IMR-90 (cell line): ENCODE measurements around the gene EML6. TPM values are rescaled to one million over a fixed set of nuclear protein-coding genes. Genes with fewer than 3 reads are reported as not detected.

Experiments
- ATAC-seq: fragments of 200-7000 bp; cut with Tn5 transposase; 2 replicates; pipeline ENCODE4 v1.9.1; 2020; ENCODE audit warnings: low read depth, mild to moderate bottlenecking, moderate library complexity
- BruUV-seq: library from RNA; stranded (reverse); fragments of 400-500 nt; replicated peaks from 2 replicates; lab custom pipeline; 2021; lab: Mats Ljungman, UMichigan
- CTCF ChIA-PET: fragments of 300-600 bp; formaldehyde crosslinking; extraction: SDS; loops from one replicate; lab custom pipeline; 2021; ENCODE audit warnings: antibody characterized with exemption; lab: Yijun Ruan, JAX
- POLR2A ChIA-PET: fragments of 300-600 bp; sonication (Branson Sonifier 250); formaldehyde crosslinking; loops from one replicate; lab custom pipeline; 2022; ENCODE audit warnings: antibody characterized with exemption; ENCODE audit not compliant: unreplicated experiment; lab: Charles Lee
- DNase-seq: peaks from one replicate; pipeline ENCODE4 v3.0.0; 2013
- H2AFZ ChIP-seq: replicated peaks from 2 replicates; pipeline ENCODE3; 2013; ENCODE audit warnings: low read length, mild to moderate bottlenecking; ENCODE audit not compliant: poor library complexity
- H2AK5ac ChIP-seq: 2 replicates; pipeline ENCODE4 v1.6.1; 2013; ENCODE audit warnings: low read depth, low read length, inconsistent platforms
- H2AK9ac ChIP-seq: replicated peaks from 2 replicates; pipeline ENCODE3; 2013; ENCODE audit warnings: mild to moderate bottlenecking, low read depth, low read length, moderate library complexity; ENCODE audit not compliant: poor library complexity
- H2BK120ac ChIP-seq: 2 replicates; pipeline ENCODE4 v1.6.1; 2013; ENCODE audit warnings: low read depth, low read length, inconsistent platforms
- H2BK15ac ChIP-seq: 3 replicates; pipeline ENCODE4 v1.6.1; 2013; ENCODE audit warnings: low read depth, low read length, inconsistent platforms
- H2BK20ac ChIP-seq: 2 replicates; pipeline ENCODE4 v1.6.1; 2013; ENCODE audit warnings: low read depth, mild to moderate bottlenecking, inconsistent platforms, low read length, moderate library complexity
- H2BK5ac ChIP-seq: 2 replicates; pipeline ENCODE4 v1.6.1; 2013; ENCODE audit warnings: mild to moderate bottlenecking, low read depth, low read length, inconsistent platforms; ENCODE audit not compliant: poor library complexity, severe bottlenecking
- H3K14ac ChIP-seq: replicated peaks from 2 replicates; pipeline ENCODE4 v1.6.1; 2013; ENCODE audit warnings: low read depth, low read length, inconsistent platforms
- H3K18ac ChIP-seq: 2 replicates; pipeline ENCODE4 v1.6.1; 2013; ENCODE audit warnings: low read depth, low read length, control low read depth
- H3K23ac ChIP-seq: 2 replicates; pipeline ENCODE4 v1.6.1; 2013; ENCODE audit warnings: low read depth, low read length, inconsistent platforms
- H3K27ac ChIP-seq: 2 replicates; pipeline ENCODE4 v1.5.1; 2013; ENCODE audit warnings: mild to moderate bottlenecking, control low read depth, low read length; ENCODE audit not compliant: insufficient read depth
- H3K27me3 ChIP-seq: 2 replicates; pipeline ENCODE4 v1.6.1; 2013; ENCODE audit warnings: low read length; ENCODE audit not compliant: control insufficient read depth, insufficient read depth
- H3K36me3 ChIP-seq: 2 replicates; pipeline ENCODE4 v1.6.1; 2013; ENCODE audit warnings: low read length, mixed read lengths; ENCODE audit not compliant: control insufficient read depth, insufficient read depth
- H3K4ac ChIP-seq: 2 replicates; pipeline ENCODE4 v1.6.1; 2013; ENCODE audit warnings: low read depth, low read length, inconsistent platforms
- H3K4me1 ChIP-seq: 2 replicates; pipeline ENCODE4 v1.6.1; 2013; ENCODE audit warnings: low read length, mixed read lengths; ENCODE audit not compliant: control insufficient read depth, insufficient read depth
- H3K4me2 ChIP-seq: 2 replicates; pipeline ENCODE4 v1.6.1; 2013; ENCODE audit warnings: low read depth, mild to moderate bottlenecking, control low read depth, low read length, moderate library complexity
- H3K4me3 ChIP-seq: 2 replicates; pipeline ENCODE4 v1.5.1; 2013; ENCODE audit warnings: low read depth, mild to moderate bottlenecking, control low read depth, low read length, moderate library complexity; ENCODE audit not compliant: insufficient read depth
- H3K56ac ChIP-seq: 2 replicates; pipeline ENCODE4 v1.6.1; 2013; ENCODE audit warnings: low read length, inconsistent platforms; ENCODE audit not compliant: insufficient read depth; ENCODE audit errors: extremely low read depth
- H3K79me1 ChIP-seq, 2 experiments: 2 replicates each; pipeline ENCODE4 v1.6.1; 2013; ENCODE audit warnings: low read length in 2 of 2, inconsistent platforms in 1 of 2, low read depth in 1 of 2
- H3K9ac ChIP-seq: 2 replicates; pipeline ENCODE4 v1.6.1; 2013; ENCODE audit warnings: low read depth, low read length, control low read depth
- H3K9me1 ChIP-seq: 2 replicates; pipeline ENCODE4 v1.6.1; 2013; ENCODE audit warnings: low read length, inconsistent platforms; ENCODE audit not compliant: insufficient read depth
- H3K9me3 ChIP-seq: 2 replicates; pipeline ENCODE4 v1.6.1; 2013; ENCODE audit warnings: low read length; ENCODE audit not compliant: control insufficient read depth, insufficient read depth
- H4K20me1 ChIP-seq: 2 replicates; pipeline ENCODE4 v1.6.1; 2013; ENCODE audit warnings: low read length, inconsistent platforms; ENCODE audit not compliant: insufficient read depth
- H4K5ac ChIP-seq: 2 replicates; pipeline ENCODE4 v1.6.1; 2013; ENCODE audit warnings: mild to moderate bottlenecking, low read depth, low read length, control low read depth
- H4K8ac ChIP-seq, 2 experiments: 2 replicates each; pipeline ENCODE4 v1.6.1; 2013; ENCODE audit warnings: low read depth in 2 of 2, low read length in 2 of 2, control low read depth in 1 of 2, inconsistent platforms in 1 of 2
- H4K91ac ChIP-seq: 2 replicates; pipeline ENCODE4 v1.6.1; 2013; ENCODE audit warnings: low read depth, low read length, inconsistent platforms; ENCODE audit not compliant: insufficient read depth
- CEBPB ChIP-seq: IDR thresholded peaks from 2 replicates; pipeline ENCODE4 v1.6.1; 2012; ENCODE audit warnings: low read depth, low read length, improper control_type of control experiment
- FOS ChIP-seq: fragments of 150-350 bp; IDR thresholded peaks from 2 replicates; pipeline ENCODE4 v1.6.1; 2016; ENCODE audit warnings: low read depth, low read length
- NFE2L2 ChIP-seq: fragments of 150-350 bp; IDR thresholded peaks from 2 replicates; pipeline ENCODE4 v1.6.1; 2016; ENCODE audit warnings: low read depth, mild to moderate bottlenecking, low read length
- POLR2A ChIP-seq: IDR thresholded peaks from 2 replicates; pipeline ENCODE4 v1.6.1; 2012; ENCODE audit warnings: mild to moderate bottlenecking, low read depth, low read length
- SMC3 ChIP-seq: fragments of 150-350 bp; IDR thresholded peaks from 2 replicates; pipeline ENCODE4 v1.6.1; 2016; ENCODE audit warnings: low read depth, mild to moderate bottlenecking, antibody characterized with exemption, low read length, moderate library complexity
- USF2 ChIP-seq: fragments of 150-350 bp; IDR thresholded peaks from 2 replicates; pipeline ENCODE4 v1.6.1; 2017; ENCODE audit warnings: mild to moderate bottlenecking, antibody characterized with exemption, low read length, low read depth
- WGBS, 2 experiments: methylation state at CpG; one replicate each; pipeline versions ENCODE4 v1.1.5 to v1.1.7; 2013; ENCODE audit warnings: missing lambda C conversion rate in 2 of 2; ENCODE audit not compliant: insufficient read length in 1 of 2; ENCODE audit errors: extremely low coverage in 2 of 2; 5-methylcytosine and 5-hydroxymethylcytosine counted together
- dilution Hi-C: fragments of 300-500 bp; cut with HindIII; formaldehyde crosslinking; loops from one replicate; pipeline ENCODE4 v1.14.3; 2018; ENCODE audit warnings: low sequenced_read_pairs; ENCODE audit not compliant: unreplicated experiment
- in situ Hi-C: fragments of 300-500 bp; cut with MboI; formaldehyde crosslinking; loops from 3 replicates; pipeline ENCODE4 v1.14.3; 2019; ENCODE audit warnings: low sequenced_read_pairs, inconsistent platforms, mixed read lengths
- intact Hi-C: fragments of 100-400 bp; cut with micrococcal nuclease; formaldehyde crosslinking; loops from 2 replicates; pipeline ENCODE4 v1.10.0; 2022
- polyA plus RNA-seq, 3 experiments: library from polyadenylated mRNA; depleted of rRNA; stranded (reverse); fragments of >200 nt; gene quantifications; 2 replicates each; pipeline ENCODE4 v1.2.3, GENCODE V29; 2012; ENCODE audit warnings: low replicate concordance in 1 of 3
- total RNA-seq: library from RNA; depleted of rRNA; stranded (reverse); fragments of >200 nt; gene quantifications from 2 replicates; pipeline ENCODE4 v1.2.3, GENCODE V29; 2012

EML6 gene
- total and polyA plus RNA-seq, 2 of the 4 experiments (the other 2 are of a cell fraction): 0.18 to 0.19 TPM

GRCh38 chr2:54740333-54740732 is 16.9 kb downstream of the EML6 start:
- H2BK5ac ChIP-seq: no peak overlapping the region
- H3K4ac ChIP-seq: no peak overlapping the region

More at GRCh38 chr2:54740333-54740732, 16.9 kb downstream of the EML6 start:
- no peak for ATAC-seq
- H3K9me1 ChIP-seq: no peaks in the 10 kb centered on the region
- dilution Hi-C loops: no loop called here
- no peak overlapping the region for H2BK20ac ChIP-seq
- TF ChIP-seq FOS: no peak
- no peak for TF ChIP-seq CEBPB
- TF ChIP-seq POLR2A: no peak
- no peak for TF ChIP-seq NFE2L2
- no peak for TF ChIP-seq SMC3
- no peak for TF ChIP-seq USF2
- no peak overlapping the region for H3K23ac ChIP-seq
- H2AK9ac ChIP-seq: no peak overlapping the region
- H2AK5ac ChIP-seq: no peak overlapping the region
- H2BK15ac ChIP-seq: no peak overlapping the region
- DNase-seq: no peak
- H3K79me1 ChIP-seq: no peaks in the 10 kb centered on the region
- intact Hi-C loops: no loop called here
- no peak overlapping the region for H4K8ac ChIP-seq
- H3K27ac ChIP-seq: no peak overlapping the region
- no peak overlapping the region for H3K9ac ChIP-seq
- in situ Hi-C loops: loop anchor here (10.0 kb wide), 1 partner anchor 444 kb away; no protein-coding TSS in a partner anchor
- no peak overlapping the region for H3K18ac ChIP-seq
- peaks cover 52% of the 10 kb centered on the region for H3K27me3 ChIP-seq
- no peak overlapping the region for H2BK120ac ChIP-seq
- H3K9me3 ChIP-seq: no peaks in the 10 kb centered on the region
- ChIA-PET CTCF (interaction anchor here (0.6 kb wide), 1 partner anchor 24 kb away, joined by 4 read pairs; no protein-coding TSS in a partner anchor), POLR2A (no interaction called here)
- H2AFZ ChIP-seq: no peak overlapping the region
- no TSS peak for BruUV-seq
- no peak overlapping the region for H4K91ac ChIP-seq
- H4K20me1 ChIP-seq: no peaks in the 10 kb centered on the region
- no peak overlapping the region for H3K4me3 ChIP-seq
- H3K4me1 ChIP-seq: no peaks in the 10 kb centered on the region
- H3K36me3 ChIP-seq: no peaks in the 10 kb centered on the region
- no peak overlapping the region for H3K4me2 ChIP-seq
- H4K5ac ChIP-seq: no peak overlapping the region
- WGBS, 2 experiments: no CpG with 5 or more reads among the region's 2 CpGs
- H3K56ac ChIP-seq: no peak overlapping the region
- H3K14ac ChIP-seq: no peak overlapping the region
